Neural cell (in vitro differentiated cells): ENCODE measurements around the gene RAD51B.

Experiments used
- CTCF ChIP-seq: fragments of 450-650 bp; IDR thresholded peaks from 2 replicates; pipeline ENCODE4 v1.5.1; 2014; ENCODE audit warnings: antibody characterized with exemption, mild to moderate bottlenecking, moderate library complexity; ENCODE audit not compliant: poor library complexity, severe bottlenecking
- EP300 ChIP-seq: fragments of 450-650 bp; conservative IDR thresholded peaks from 2 replicates; pipeline ENCODE4 v1.6.1; 2014; ENCODE audit warnings: antibody characterized with exemption, mild to moderate bottlenecking, moderate library complexity; ENCODE audit not compliant: poor library complexity, severe bottlenecking
- EZH2 ChIP-seq: fragments of 200-600, 300-800 bp; shearing (Covaris generic), sonication (generic); IDR thresholded peaks from 2 replicates; pipeline ENCODE4 v1.6.1; 2014; ENCODE audit warnings: antibody characterized with exemption, low read length, borderline replicate concordance, mild to moderate bottlenecking; ENCODE audit not compliant: insufficient read depth, poor library complexity, severe bottlenecking
- MXI1 ChIP-seq: fragments of 450-650 bp; conservative IDR thresholded peaks from 2 replicates; pipeline ENCODE4 v1.6.1; 2014; ENCODE audit warnings: antibody characterized with exemption, mild to moderate bottlenecking; ENCODE audit not compliant: poor library complexity, severe bottlenecking
- POLR2AphosphoS5 ChIP-seq: IDR thresholded peaks from 2 replicates; pipeline ENCODE4 v1.6.1; 2012
- RAD21 ChIP-seq: fragments of 450-650 bp; conservative IDR thresholded peaks from 2 replicates; pipeline ENCODE4 v1.6.1; 2014; ENCODE audit warnings: antibody characterized with exemption, mild to moderate bottlenecking, moderate library complexity
- REST ChIP-seq: IDR thresholded peaks from 2 replicates; pipeline ENCODE4 v1.6.1; 2012; ENCODE audit warnings: borderline replicate concordance
- SMC3 ChIP-seq: fragments of 450-650 bp; conservative IDR thresholded peaks from 2 replicates; pipeline ENCODE4 v1.6.1; 2014; ENCODE audit warnings: antibody characterized with exemption, mild to moderate bottlenecking, moderate library complexity; ENCODE audit not compliant: poor library complexity
- TAF1 ChIP-seq: IDR thresholded peaks from 2 replicates; pipeline ENCODE4 v1.6.1; 2012; ENCODE audit warnings: low read depth

DNA sequence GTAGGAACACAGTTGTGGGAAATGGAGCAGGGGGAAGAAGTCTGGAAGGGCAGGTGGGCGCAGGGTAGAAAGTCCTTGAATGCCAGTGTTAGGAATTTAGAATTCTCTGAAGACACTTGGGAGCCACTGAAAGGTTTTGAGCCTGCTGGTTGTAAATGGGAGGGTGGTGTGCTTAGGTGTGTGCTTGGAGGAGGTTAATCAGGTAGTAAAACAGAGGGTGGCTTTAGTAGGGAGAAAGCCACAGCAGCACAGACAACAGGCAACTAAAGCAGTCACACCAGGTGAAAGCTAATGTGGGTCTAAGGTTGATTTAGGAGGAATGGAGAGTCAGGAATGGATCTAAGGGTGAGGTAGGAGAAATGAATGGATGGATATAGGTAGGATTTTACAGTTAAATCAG lies 588.2 kb downstream of the RAD51B start:
- TF ChIP-seq CTCF (no peak), TAF1 (no peak), MXI1 (no peak), EZH2 (no peak), EP300 (no peak), RAD21 (no peak), POLR2AphosphoS5 (no peak), SMC3 (no peak), REST (no peak)
